HepG2 (cell line): ENCODE data around the gene WNT6. TPM values are rescaled to one million over a fixed set of nuclear protein-coding genes. Genes with fewer than 3 reads are reported as not detected.

Experiments used
- ATAC-seq: fragments of 200-7000 bp; cut with Tn5 transposase; 3 replicates; pipeline ENCODE4 v1.9.1; 2020; ENCODE audit warnings: mild to moderate bottlenecking, moderate library complexity
- BruUV-seq: library from RNA; stranded (reverse); fragments of 400-500 nt; replicated peaks from 2 replicates; lab custom pipeline; 2021; lab: Mats Ljungman, UMichigan
- CTCF ChIA-PET: fragments of 300-600 bp; formaldehyde crosslinking; extraction: SDS; loops from one replicate; lab custom pipeline; 2021; ENCODE audit warnings: low total read pairs, inconsistent platforms, low intra/inter-chr PET ratio; lab: Yijun Ruan, JAX
- POLR2A ChIA-PET: fragments of 350-600 bp; sonication (Branson Sonifier 250); formaldehyde crosslinking; loops from one replicate; lab custom pipeline; 2020; ENCODE audit warnings: antibody characterized with exemption, inconsistent platforms; lab: Yijun Ruan, JAX
- DNase-seq: peaks from one replicate; pipeline ENCODE4 v3.0.0-alpha.2; 2015; ENCODE audit warnings: low spot score
- FAIRE-seq: peaks from 3 replicates; lab custom pipeline; 2011; peaks lifted over from hg19 to GRCh38; lab: Jason Lieb, UNC
- H2AFZ ChIP-seq: one replicate; pipeline ENCODE4 v1.6.1; 2011; ENCODE audit warnings: low read length, inconsistent platforms
- H3K27ac ChIP-seq: fragments of 300-600 bp; 3 replicates; pipeline ENCODE4 v1.8.0; 2011; ENCODE audit warnings: mixed run types, mild to moderate bottlenecking, mixed read lengths, low read length, inconsistent platforms; ENCODE audit not compliant: insufficient read depth; ENCODE audit errors: extremely low read length
- H3K27me3 ChIP-seq, 2 experiments: fragments of 200-600 bp in 1 of 2; 2 replicates in 1 of 2; 3 replicates in 1 of 2; pipeline versions ENCODE4 v1.6.0 to v1.8.0; 2011; ENCODE audit warnings: low read length in 2 of 2, mild to moderate bottlenecking in 2 of 2, moderate library complexity in 2 of 2, inconsistent platforms in 1 of 2; ENCODE audit not compliant: insufficient read depth in 2 of 2, control insufficient read depth in 1 of 2
- H3K36me3 ChIP-seq, 2 experiments: fragments of 200-600 bp in 1 of 2; replicated peaks in 1 of 2; 2 replicates in 1 of 2; 3 replicates in 1 of 2; pipeline versions ENCODE4 v1.5.1 to v1.8.0; 2011; ENCODE audit warnings: low read length in 2 of 2, inconsistent platforms in 1 of 2; ENCODE audit not compliant: insufficient read depth in 2 of 2, control insufficient read depth in 1 of 2
- H3K4me1 ChIP-seq: 2 replicates; pipeline ENCODE4 v1.5.1; 2012; ENCODE audit warnings: low read length, inconsistent platforms; ENCODE audit not compliant: insufficient read depth
- H3K4me2 ChIP-seq: 2 replicates; pipeline ENCODE4 v1.6.0; 2011; ENCODE audit warnings: low read depth, low read length, inconsistent platforms
- H3K4me3 ChIP-seq, 3 experiments: fragments of 200-600 bp in 1 of 3; sonication (generic), shearing (Covaris generic) in 1 of 3; replicated peaks in 1 of 3; 2 replicates each; pipeline ENCODE4 v1.5.1; 2011 to 2016; ENCODE audit warnings: low read length in 3 of 3, inconsistent platforms in 2 of 3, low read depth in 2 of 3, mild to moderate bottlenecking in 2 of 3, control low read depth in 1 of 3, mixed read lengths in 1 of 3; ENCODE audit not compliant: insufficient read depth in 1 of 3
- H3K79me2 ChIP-seq: one replicate; pipeline ENCODE4 v1.6.1; 2011; ENCODE audit warnings: low read length, inconsistent platforms; ENCODE audit not compliant: insufficient read depth
- H3K9ac ChIP-seq: 2 replicates; pipeline ENCODE4 v1.6.0; 2011; ENCODE audit warnings: mild to moderate bottlenecking, low read depth, low read length, inconsistent platforms; ENCODE audit not compliant: insufficient read depth
- H3K9me3 ChIP-seq: 2 replicates; pipeline ENCODE4 v1.5.1; 2012; ENCODE audit warnings: mild to moderate bottlenecking, low read length
- H4K20me1 ChIP-seq: 2 replicates; pipeline ENCODE4 v1.6.0; 2011; ENCODE audit warnings: inconsistent platforms, mild to moderate bottlenecking, low read length, moderate library complexity; ENCODE audit not compliant: insufficient read depth
- ZNF207 ChIP-seq: fragments of 450-650 bp; IDR thresholded peaks from 2 replicates; pipeline ENCODE4 v1.6.1; 2016; ENCODE audit warnings: antibody characterized with exemption, borderline replicate concordance
- ZNF432 ChIP-seq: sonication (generic); formaldehyde crosslinking; IDR thresholded peaks from 2 replicates; pipeline ENCODE4 v1.5.0; 2020; ENCODE audit warnings: missing genetic modification reagents, mild to moderate bottlenecking, borderline replicate concordance
- ZSCAN22 ChIP-seq: sonication (generic); formaldehyde crosslinking; IDR thresholded peaks from 2 replicates; pipeline ENCODE4 v1.4.0; 2020; ENCODE audit warnings: mild to moderate bottlenecking, missing genetic modification reagents
- WGBS: methylation state at CpG from one replicate; pipeline ENCODE4 v1.1.6; 2017; ENCODE audit warnings: low lambda C conversion rate; 5-methylcytosine and 5-hydroxymethylcytosine counted together
- in situ Hi-C: cut with HindIII; loops from 2 replicates; pipeline ENCODE4 v1.10.0; 2017; ENCODE audit warnings: low pct_unique_long_range_greater_than_20kb; ENCODE audit not compliant: extremely low pct_ligation_motif_present
- intact Hi-C: fragments of 100-400 bp; cut with micrococcal nuclease; formaldehyde crosslinking; loops from one replicate; pipeline ENCODE4 v1.10.0; 2022; ENCODE audit not compliant: unreplicated experiment
- polyA plus RNA-seq, 8 experiments: library from polyadenylated mRNA; depleted of rRNA in 3 of 8; stranded (reverse) in 7 of 8; unstranded in 1 of 8; fragments of >200 nt; fragmentation: Illumina TruSeq in 4 of 8; extraction: Trizol in 4 of 8; gene quantifications; 2 replicates each; pipeline versions ENCODE4 v1.2.1 to v1.2.3, GENCODE V29; 2011 to 2016; ENCODE audit warnings: low read depth in 4 of 8, missing spikeins in 1 of 8, mixed read lengths in 1 of 8; ENCODE audit not compliant: insufficient read depth in 1 of 8
- total RNA-seq, 5 experiments: library from RNA; depleted of rRNA; stranded (reverse); fragments of >200 nt; fragmentation: Illumina TruSeq; extraction: Trizol; gene quantifications; 2 replicates each; pipeline ENCODE4 v1.2.3, GENCODE V29; 2016; ENCODE audit warnings: low read depth in 1 of 5
- TF ChIP-seq, protein P1 (sequence below): sonication (generic); formaldehyde crosslinking; IDR thresholded peaks from 2 replicates; pipeline ENCODE4 v1.5.1; 2020; ENCODE audit warnings: mild to moderate bottlenecking, missing genetic modification reagents, moderate library complexity
- TF ChIP-seq, protein P2 (sequence below): sonication (generic); formaldehyde crosslinking; IDR thresholded peaks from one replicate; pipeline ENCODE4 v1.5.1; 2020; ENCODE audit warnings: mild to moderate bottlenecking, missing genetic modification reagents; ENCODE audit errors: not compliant biosample characterization

The WNT6 gene
- total and polyA plus RNA-seq, 2 of the 13 experiments (the other 11 are each of a cell fraction or from before 2014, with no cell fraction given): 0.20 TPM; not detected in 1

DNA sequence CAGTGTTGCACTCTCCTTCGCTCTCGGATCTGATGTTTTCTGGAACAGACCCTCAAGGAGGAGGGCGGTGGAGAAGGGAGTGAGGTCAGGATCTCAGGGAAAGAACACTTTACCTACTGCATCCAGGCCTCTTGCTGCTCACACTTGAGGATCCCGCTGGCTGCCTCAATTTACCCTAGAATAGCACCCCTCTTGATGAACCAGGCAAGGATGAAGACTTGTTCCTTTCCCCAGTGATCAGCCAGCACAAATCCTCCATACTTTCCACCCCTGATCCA is 35.2 kb downstream of the WNT6 start:
- Histone ChIP-seq H3K4me1 (peaks cover 60% of the 10 kb centered on the region), H3K9me3 (no peaks in the 10 kb centered on the region), H2AFZ (no peak overlapping the region), H4K20me1 (no peaks in the 10 kb centered on the region; the same call in 1 of the 2 replicates), H3K27ac (no peak overlapping the region), H3K27me3 (peaks cover 31 to 94% of the 10 kb centered on the region in 2 experiments; a peak in 4 of 5 replicates), H3K79me2 (no peaks in the 10 kb centered on the region), H3K4me3 (no peak overlapping the region), H3K9ac (no peak overlapping the region), H3K4me2 (no peak overlapping the region), H3K36me3 (no peaks in the 10 kb centered on the region)
- in situ Hi-C loops (no loop called here), intact Hi-C loops (no loop called here)
- FAIRE-seq: no peak
- no peak for DNase-seq
- 44% methylated on average over 4 of the region's 4 CpGs for WGBS
- ChIA-PET POLR2A (no interaction called here), CTCF (interaction anchor here (4.7 kb wide), 1 partner anchor 19 kb away, joined by 58 read pairs; no protein-coding TSS in a partner anchor)
- ATAC-seq: no peak
- BruUV-seq: no TSS peak
- TF ChIP-seq ZSCAN22 (CRISPR knock-in tag): no peak
- TF ChIP-seq, protein P1, sequence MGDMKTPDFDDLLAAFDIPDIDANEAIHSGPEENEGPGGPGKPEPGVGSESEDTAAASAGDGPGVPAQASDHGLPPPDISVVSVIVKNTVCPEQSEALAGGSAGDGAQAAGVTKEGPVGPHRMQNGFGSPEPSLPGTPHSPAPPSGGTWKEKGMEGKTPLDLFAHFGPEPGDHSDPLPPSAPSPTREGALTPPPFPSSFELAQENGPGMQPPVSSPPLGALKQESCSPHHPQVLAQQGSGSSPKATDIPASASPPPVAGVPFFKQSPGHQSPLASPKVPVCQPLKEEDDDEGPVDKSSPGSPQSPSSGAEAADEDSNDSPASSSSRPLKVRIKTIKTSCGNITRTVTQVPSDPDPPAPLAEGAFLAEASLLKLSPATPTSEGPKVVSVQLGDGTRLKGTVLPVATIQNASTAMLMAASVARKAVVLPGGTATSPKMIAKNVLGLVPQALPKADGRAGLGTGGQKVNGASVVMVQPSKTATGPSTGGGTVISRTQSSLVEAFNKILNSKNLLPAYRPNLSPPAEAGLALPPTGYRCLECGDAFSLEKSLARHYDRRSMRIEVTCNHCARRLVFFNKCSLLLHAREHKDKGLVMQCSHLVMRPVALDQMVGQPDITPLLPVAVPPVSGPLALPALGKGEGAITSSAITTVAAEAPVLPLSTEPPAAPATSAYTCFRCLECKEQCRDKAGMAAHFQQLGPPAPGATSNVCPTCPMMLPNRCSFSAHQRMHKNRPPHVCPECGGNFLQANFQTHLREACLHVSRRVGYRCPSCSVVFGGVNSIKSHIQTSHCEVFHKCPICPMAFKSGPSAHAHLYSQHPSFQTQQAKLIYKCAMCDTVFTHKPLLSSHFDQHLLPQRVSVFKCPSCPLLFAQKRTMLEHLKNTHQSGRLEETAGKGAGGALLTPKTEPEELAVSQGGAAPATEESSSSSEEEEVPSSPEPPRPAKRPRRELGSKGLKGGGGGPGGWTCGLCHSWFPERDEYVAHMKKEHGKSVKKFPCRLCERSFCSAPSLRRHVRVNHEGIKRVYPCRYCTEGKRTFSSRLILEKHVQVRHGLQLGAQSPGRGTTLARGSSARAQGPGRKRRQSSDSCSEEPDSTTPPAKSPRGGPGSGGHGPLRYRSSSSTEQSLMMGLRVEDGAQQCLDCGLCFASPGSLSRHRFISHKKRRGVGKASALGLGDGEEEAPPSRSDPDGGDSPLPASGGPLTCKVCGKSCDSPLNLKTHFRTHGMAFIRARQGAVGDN (CRISPR knock-in tag): no peak

DNA sequence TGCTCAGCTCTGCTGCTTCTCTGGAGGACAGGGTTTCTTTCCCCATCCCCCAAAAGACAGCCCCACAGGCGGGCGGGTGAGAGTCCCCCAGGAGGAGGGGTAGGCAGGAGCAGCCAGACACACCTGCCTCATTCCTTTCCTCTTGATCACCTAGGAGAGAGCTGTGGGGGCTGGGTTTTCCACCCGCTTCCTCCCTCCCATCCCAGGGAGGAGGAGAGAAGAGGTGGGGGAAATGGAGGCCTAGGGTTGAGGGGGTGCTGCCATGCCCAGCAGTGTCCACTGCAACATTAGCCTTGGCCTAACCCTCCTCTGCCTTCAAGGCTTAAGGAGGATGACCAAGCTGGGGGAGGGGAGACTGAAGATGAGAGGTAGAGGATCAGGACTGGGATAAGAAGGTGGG is 35.7 kb downstream of the WNT6 start:
- no peak for DNase-seq
- 0% methylated on average over 3 of the region's 3 CpGs for WGBS
- ChIA-PET CTCF (interaction anchor here (4.2 to 4.7 kb wide), 2 partner anchors 19 to 42 kb away, joined by 32 to 58 read pairs; no protein-coding TSS in a partner anchor), POLR2A (no interaction called here)
- no TSS peak for BruUV-seq
- no peak for FAIRE-seq
- H3K27me3 ChIP-seq: peaks cover 31 to 89% of the 10 kb centered on the region in 2 experiments; a peak in 4 of 5 replicates
- H3K9ac ChIP-seq: no peak overlapping the region
- H4K20me1 ChIP-seq: no peaks in the 10 kb centered on the region; the same call in 1 of the 2 replicates
- no peaks in the 10 kb centered on the region for H3K36me3 ChIP-seq
- H3K27ac ChIP-seq: no peak overlapping the region
- no peak overlapping the region for H2AFZ ChIP-seq
- peaks cover 60% of the 10 kb centered on the region for H3K4me1 ChIP-seq
- H3K9me3 ChIP-seq: no peaks in the 10 kb centered on the region
- no peaks in the 10 kb centered on the region for H3K79me2 ChIP-seq
- H3K4me3 ChIP-seq: no peak overlapping the region
- in situ Hi-C loops (no loop called here), intact Hi-C loops (no loop called here)
- H3K4me2 ChIP-seq: no peak overlapping the region
- ATAC-seq: no peak
- TF ChIP-seq ZNF432 (CRISPR knock-in tag): no peak
- TF ChIP-seq, protein P2, sequence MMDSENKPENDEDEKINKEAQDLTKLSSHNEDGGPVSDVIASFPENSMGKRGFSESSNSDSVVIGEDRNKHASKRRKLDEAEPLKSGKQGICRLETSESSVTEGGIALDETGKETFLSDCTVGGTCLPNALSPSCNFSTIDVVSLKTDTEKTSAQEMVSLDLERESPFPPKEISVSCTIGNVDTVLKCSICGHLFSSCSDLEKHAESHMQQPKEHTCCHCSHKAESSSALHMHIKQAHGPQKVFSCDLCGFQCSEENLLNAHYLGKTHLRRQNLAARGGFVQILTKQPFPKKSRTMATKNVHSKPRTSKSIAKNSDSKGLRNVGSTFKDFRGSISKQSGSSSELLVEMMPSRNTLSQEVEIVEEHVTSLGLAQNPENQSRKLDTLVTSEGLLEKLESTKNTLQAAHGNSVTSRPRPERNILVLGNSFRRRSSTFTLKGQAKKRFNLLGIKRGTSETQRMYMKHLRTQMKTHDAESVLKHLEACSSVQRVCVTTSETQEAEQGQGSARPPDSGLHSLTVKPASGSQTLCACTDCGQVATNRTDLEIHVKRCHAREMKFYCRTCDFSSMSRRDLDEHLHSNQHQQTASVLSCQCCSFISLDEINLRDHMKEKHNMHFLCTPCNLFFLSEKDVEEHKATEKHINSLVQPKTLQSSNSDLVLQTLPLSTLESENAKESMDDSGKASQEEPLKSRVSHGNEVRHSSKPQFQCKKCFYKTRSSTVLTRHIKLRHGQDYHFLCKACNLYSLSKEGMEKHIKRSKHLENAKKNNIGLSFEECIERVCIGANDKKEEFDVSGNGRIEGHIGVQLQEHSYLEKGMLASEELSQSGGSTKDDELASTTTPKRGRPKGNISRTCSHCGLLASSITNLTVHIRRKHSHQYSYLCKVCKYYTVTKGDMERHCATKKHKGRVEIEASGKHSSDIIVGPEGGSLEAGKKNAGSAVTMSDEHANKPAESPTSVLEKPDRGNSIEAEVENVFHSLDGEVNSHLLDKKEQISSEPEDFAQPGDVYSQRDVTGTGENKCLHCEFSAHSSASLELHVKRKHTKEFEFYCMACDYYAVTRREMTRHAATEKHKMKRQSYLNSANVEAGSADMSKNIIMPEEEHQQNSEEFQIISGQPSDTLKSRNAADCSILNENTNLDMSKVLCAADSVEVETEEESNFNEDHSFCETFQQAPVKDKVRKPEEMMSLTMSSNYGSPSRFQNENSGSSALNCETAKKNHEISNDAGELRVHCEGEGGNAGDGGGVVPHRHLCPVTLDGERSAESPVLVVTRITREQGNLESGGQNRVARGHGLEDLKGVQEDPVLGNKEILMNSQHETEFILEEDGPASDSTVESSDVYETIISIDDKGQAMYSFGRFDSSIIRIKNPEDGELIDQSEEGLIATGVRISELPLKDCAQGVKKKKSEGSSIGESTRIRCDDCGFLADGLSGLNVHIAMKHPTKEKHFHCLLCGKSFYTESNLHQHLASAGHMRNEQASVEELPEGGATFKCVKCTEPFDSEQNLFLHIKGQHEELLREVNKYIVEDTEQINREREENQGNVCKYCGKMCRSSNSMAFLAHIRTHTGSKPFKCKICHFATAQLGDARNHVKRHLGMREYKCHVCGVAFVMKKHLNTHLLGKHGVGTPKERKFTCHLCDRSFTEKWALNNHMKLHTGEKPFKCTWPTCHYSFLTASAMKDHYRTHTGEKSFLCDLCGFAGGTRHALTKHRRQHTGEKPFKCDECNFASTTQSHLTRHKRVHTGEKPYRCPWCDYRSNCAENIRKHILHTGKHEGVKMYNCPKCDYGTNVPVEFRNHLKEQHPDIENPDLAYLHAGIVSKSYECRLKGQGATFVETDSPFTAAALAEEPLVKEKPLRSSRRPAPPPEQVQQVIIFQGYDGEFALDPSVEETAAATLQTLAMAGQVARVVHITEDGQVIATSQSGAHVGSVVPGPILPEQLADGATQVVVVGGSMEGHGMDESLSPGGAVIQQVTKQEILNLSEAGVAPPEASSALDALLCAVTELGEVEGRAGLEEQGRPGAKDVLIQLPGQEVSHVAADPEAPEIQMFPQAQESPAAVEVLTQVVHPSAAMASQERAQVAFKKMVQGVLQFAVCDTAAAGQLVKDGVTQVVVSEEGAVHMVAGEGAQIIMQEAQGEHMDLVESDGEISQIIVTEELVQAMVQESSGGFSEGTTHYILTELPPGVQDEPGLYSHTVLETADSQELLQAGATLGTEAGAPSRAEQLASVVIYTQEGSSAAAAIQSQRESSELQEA (CRISPR knock-in tag): no peak
- TF ChIP-seq ZNF207: no peak
